Body of pancreas (tissue), 4 donors: ENCODE results near the gene PITPNC1.

Experiments
- POLR2A ChIP-seq, 3 donors: fragments of 450-650 bp; IDR thresholded peaks; one replicate each; pipeline ENCODE4 v1.6.1; 2016; ENCODE audit warnings: antibody characterized with exemption in 3 of 3, mild to moderate bottlenecking in 2 of 3
- TF ChIP-seq, protein P1 (sequence below), 7 experiments: fragments of 450-650 bp in 4 of 7; fragments of 200-600 bp in 3 of 7; sonication (generic) in 3 of 7; IDR thresholded peaks; one replicate each; pipeline ENCODE4 v1.5.1; 2016 to 2019; ENCODE audit warnings: antibody characterized with exemption in 7 of 7

DNA sequence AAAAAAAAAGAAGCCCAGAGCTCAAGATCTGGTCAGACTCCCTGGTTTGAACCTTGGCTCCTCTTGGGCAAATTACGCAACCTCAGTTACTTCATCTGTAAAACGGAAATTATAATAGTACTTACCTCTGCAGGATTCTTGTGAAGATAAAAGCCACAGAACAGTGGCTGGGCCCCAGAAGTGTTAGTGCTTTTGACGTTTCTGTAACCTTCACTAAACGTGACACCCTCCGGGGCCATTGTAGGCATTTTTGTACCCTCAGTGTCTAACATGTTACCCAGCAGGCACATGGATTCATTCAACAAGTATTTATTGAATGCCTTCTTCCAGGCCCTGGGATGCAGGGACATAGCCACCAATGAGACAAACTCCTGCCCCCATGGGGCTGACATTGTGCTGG is 58.0 kb downstream of the PITPNC1 start:
- TF ChIP-seq, protein P1, sequence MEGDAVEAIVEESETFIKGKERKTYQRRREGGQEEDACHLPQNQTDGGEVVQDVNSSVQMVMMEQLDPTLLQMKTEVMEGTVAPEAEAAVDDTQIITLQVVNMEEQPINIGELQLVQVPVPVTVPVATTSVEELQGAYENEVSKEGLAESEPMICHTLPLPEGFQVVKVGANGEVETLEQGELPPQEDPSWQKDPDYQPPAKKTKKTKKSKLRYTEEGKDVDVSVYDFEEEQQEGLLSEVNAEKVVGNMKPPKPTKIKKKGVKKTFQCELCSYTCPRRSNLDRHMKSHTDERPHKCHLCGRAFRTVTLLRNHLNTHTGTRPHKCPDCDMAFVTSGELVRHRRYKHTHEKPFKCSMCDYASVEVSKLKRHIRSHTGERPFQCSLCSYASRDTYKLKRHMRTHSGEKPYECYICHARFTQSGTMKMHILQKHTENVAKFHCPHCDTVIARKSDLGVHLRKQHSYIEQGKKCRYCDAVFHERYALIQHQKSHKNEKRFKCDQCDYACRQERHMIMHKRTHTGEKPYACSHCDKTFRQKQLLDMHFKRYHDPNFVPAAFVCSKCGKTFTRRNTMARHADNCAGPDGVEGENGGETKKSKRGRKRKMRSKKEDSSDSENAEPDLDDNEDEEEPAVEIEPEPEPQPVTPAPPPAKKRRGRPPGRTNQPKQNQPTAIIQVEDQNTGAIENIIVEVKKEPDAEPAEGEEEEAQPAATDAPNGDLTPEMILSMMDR (IDR thresholded peaks at IDR 0.05), result no peak
- TF ChIP-seq POLR2A (IDR thresholded peaks at IDR 0.05), result no peak
